Endothelial cell of umbilical vein (primary cell): ENCODE data around the gene IRF2. TPM values are rescaled to one million over a fixed set of nuclear protein-coding genes. Genes with fewer than 3 reads are reported as not detected.

Source experiments
- BruUV-seq: library from RNA; stranded (reverse); fragments of 400-500 nt; replicated peaks from 2 replicates; lab custom pipeline; 2021; lab: Mats Ljungman, UMichigan
- CTCF ChIA-PET: fragments of 300-600, 350-600 bp; sonication (Branson Sonifier 250); formaldehyde crosslinking; loops from one replicate; lab custom pipeline; 2021; ENCODE audit warnings: antibody characterized with exemption, inconsistent platforms; lab: Charles Lee
- POLR2A ChIA-PET: fragments of 300-600, 350-600 bp; sonication (Branson Sonifier 250); formaldehyde crosslinking; loops from one replicate; lab custom pipeline; 2021; ENCODE audit warnings: antibody characterized with exemption, inconsistent platforms; lab: Charles Lee
- DNase-seq: peaks from one replicate; pipeline ENCODE4 v3.0.0-alpha.2; 2011; ENCODE audit warnings: low read depth, low spot score
- FAIRE-seq: peaks from 2 replicates; lab custom pipeline; 2011; peaks lifted over from hg19 to GRCh38; lab: Jason Lieb, UNC
- H2AFZ ChIP-seq: 2 replicates; pipeline ENCODE4 v1.6.0; 2012; ENCODE audit warnings: low read depth, low read length, control low read depth, inconsistent platforms
- H3K27ac ChIP-seq: 2 replicates; pipeline ENCODE4 v1.5.1; 2011; ENCODE audit warnings: low read depth, mild to moderate bottlenecking, control low read depth, low read length, moderate library complexity; ENCODE audit not compliant: insufficient read depth
- H3K27me3 ChIP-seq, 2 experiments: 2 replicates each; pipeline versions ENCODE4 v1.6.0 to v1.6.1; 2011; ENCODE audit warnings: low read length in 2 of 2, mixed read lengths in 1 of 2; ENCODE audit not compliant: control insufficient read depth in 2 of 2, insufficient read depth in 2 of 2
- H3K36me3 ChIP-seq, 2 experiments: 2 replicates in 1 of 2; 3 replicates in 1 of 2; pipeline ENCODE4 v1.5.1; 2011; ENCODE audit warnings: low read length in 2 of 2, mild to moderate bottlenecking in 1 of 2, moderate library complexity in 1 of 2; ENCODE audit not compliant: control insufficient read depth in 2 of 2, insufficient read depth in 2 of 2; ENCODE audit errors: extremely low read depth in 1 of 2
- H3K4me1 ChIP-seq: 3 replicates; pipeline ENCODE4 v1.5.1; 2011; ENCODE audit warnings: mild to moderate bottlenecking, low read length; ENCODE audit not compliant: control insufficient read depth, insufficient read depth; ENCODE audit errors: extremely low read depth
- H3K4me2 ChIP-seq: 2 replicates; pipeline ENCODE4 v1.6.1; 2011; ENCODE audit warnings: low read length, control low read depth, mixed read lengths; ENCODE audit not compliant: insufficient read depth
- H3K4me3 ChIP-seq, 3 experiments: fragments of 200-600 bp in 1 of 3; sonication (generic), shearing (Covaris generic) in 1 of 3; replicated peaks in 1 of 3; 2 replicates each; pipeline ENCODE4 v1.5.1; 2011 to 2016; ENCODE audit warnings: control low read depth in 3 of 3, low read length in 3 of 3, mild to moderate bottlenecking in 2 of 3, inconsistent platforms in 1 of 3, low read depth in 1 of 3, moderate library complexity in 1 of 3; ENCODE audit not compliant: insufficient read depth in 1 of 3
- H3K79me2 ChIP-seq: 2 replicates; pipeline ENCODE4 v1.6.0; 2012; ENCODE audit warnings: low read length, inconsistent platforms; ENCODE audit not compliant: control insufficient read depth, insufficient read depth
- H3K9ac ChIP-seq: replicated peaks from 2 replicates; pipeline ENCODE3; 2011; ENCODE audit warnings: low read length, control low read depth; ENCODE audit not compliant: insufficient read depth; ENCODE audit errors: extremely low read depth
- H3K9me1 ChIP-seq: replicated peaks from 3 replicates; pipeline ENCODE4 v1.6.0; 2011; ENCODE audit warnings: mild to moderate bottlenecking, low read length; ENCODE audit not compliant: control insufficient read depth, insufficient read depth; ENCODE audit errors: extremely low read depth
- H3K9me3 ChIP-seq: replicated peaks from 2 replicates; pipeline ENCODE4 v1.5.1; 2012; ENCODE audit warnings: low read length, inconsistent platforms; ENCODE audit not compliant: control insufficient read depth, insufficient read depth
- H4K20me1 ChIP-seq: replicated peaks from 2 replicates; pipeline ENCODE3; 2011; ENCODE audit warnings: mild to moderate bottlenecking, low read length; ENCODE audit not compliant: control insufficient read depth, insufficient read depth; ENCODE audit errors: extremely low read depth
- EZH2 ChIP-seq: IDR thresholded peaks from 2 replicates; pipeline ENCODE4 v1.6.1; 2012; ENCODE audit warnings: borderline replicate concordance, low read depth, mild to moderate bottlenecking, moderate library complexity, low read length, inconsistent platforms; ENCODE audit not compliant: severe bottlenecking
- FOS ChIP-seq: IDR thresholded peaks from 2 replicates; pipeline ENCODE4 v1.6.1; 2011; ENCODE audit warnings: mild to moderate bottlenecking, low read length, moderate library complexity, borderline replicate concordance; ENCODE audit not compliant: insufficient read depth
- GATA2 ChIP-seq: IDR thresholded peaks from 2 replicates; pipeline ENCODE4 v1.7.0; 2011; ENCODE audit warnings: low read depth, mild to moderate bottlenecking, moderate library complexity, mixed read lengths, low read length; ENCODE audit not compliant: insufficient read length, insufficient read depth
- JUN ChIP-seq: IDR thresholded peaks from 2 replicates; pipeline ENCODE4 v1.6.1; 2011; ENCODE audit warnings: borderline replicate concordance, low read depth; ENCODE audit not compliant: insufficient read length, insufficient read depth
- MAX ChIP-seq: IDR thresholded peaks from 2 replicates; pipeline ENCODE4 v1.6.1; 2011; ENCODE audit not compliant: insufficient read depth, insufficient read length
- MYC ChIP-seq: IDR thresholded peaks from one replicate; pipeline ENCODE4 v1.6.1; 2011; ENCODE audit warnings: mild to moderate bottlenecking, low read depth, low read length
- POLR2A ChIP-seq: IDR thresholded peaks from 2 replicates; pipeline ENCODE4 v1.6.1; 2012; ENCODE audit warnings: low read depth, mild to moderate bottlenecking, control low read depth, low read length
- POLR2AphosphoS5 ChIP-seq: IDR thresholded peaks from 2 replicates; pipeline ENCODE4 v1.6.1; 2012; ENCODE audit warnings: low read depth, mild to moderate bottlenecking, control low read depth, low read length, moderate library complexity; ENCODE audit not compliant: insufficient read depth
- dilution Hi-C: fragments of 300-500 bp; cut with MboI; formaldehyde crosslinking; loops from one replicate; pipeline ENCODE4 v1.15.0; 2019; ENCODE audit warnings: low sequenced_read_pairs; ENCODE audit not compliant: extremely low pct_ligation_motif_present
- intact Hi-C: fragments of 100-400 bp; cut with micrococcal nuclease; formaldehyde crosslinking; loops from one replicate; pipeline ENCODE4 v1.10.0; 2022
- polyA plus RNA-seq, 4 experiments: library from polyadenylated mRNA; depleted of rRNA in 3 of 4; stranded (reverse) in 3 of 4; unstranded in 1 of 4; fragments of >200 nt; gene quantifications; 2 replicates each; pipeline versions ENCODE4 v1.2.1 to v1.2.3, GENCODE V29; 2011 to 2012; ENCODE audit warnings: missing spikeins in 1 of 4
- total RNA-seq: library from RNA; stranded (reverse); gene quantifications from 2 replicates; pipeline ENCODE4 v1.2.3, GENCODE V29; 2021
- TF ChIP-seq, protein P1 (sequence below), 2 donors: IDR thresholded peaks; 1 replicate in 1 of 2; 2 replicates in 1 of 2; pipeline ENCODE4 v1.5.1; 2011; ENCODE audit warnings: low read length in 2 of 2, mild to moderate bottlenecking in 2 of 2, moderate library complexity in 2 of 2, control low read depth in 1 of 2, inconsistent platforms in 1 of 2, low read depth in 1 of 2; ENCODE audit not compliant: insufficient read depth in 1 of 2; ENCODE audit errors: extremely low read depth in 1 of 2

The IRF2 gene
- total and polyA plus RNA-seq, 2 donors (not counting 3 experiments of a cell fraction or from before 2014, with no cell fraction given) = 26.9 to 27.6 TPM

DNA sequence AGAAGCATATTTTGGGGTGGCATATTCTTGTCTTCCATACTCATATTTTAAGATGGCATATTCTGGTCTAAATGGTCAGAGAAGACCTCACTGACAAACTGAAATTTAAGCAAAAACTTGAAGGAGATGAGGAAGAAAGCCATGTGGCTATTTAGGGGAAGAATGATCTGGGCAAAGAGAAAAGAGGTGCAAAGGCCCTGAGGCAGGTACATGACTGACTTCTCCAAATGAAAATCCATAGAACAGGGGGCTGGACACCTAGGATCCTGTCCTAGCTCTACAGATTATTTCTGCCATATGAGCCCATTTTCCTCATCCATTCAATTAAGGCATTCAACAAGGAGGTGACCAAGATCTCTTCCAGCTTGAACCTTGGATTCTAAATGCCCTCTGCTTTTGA is 105.6 kb downstream of the IRF2 start:
- H3K27me3 ChIP-seq = no peaks in the 10 kb centered on the region
- H3K9me1 ChIP-seq = no peaks in the 10 kb centered on the region
- dilution Hi-C loops (no loop called here), intact Hi-C loops (no loop called here)
- H3K4me1 ChIP-seq = peaks cover 14% of the 10 kb centered on the region
- no peak for FAIRE-seq
- no peak overlapping the region for H3K4me3 ChIP-seq
- H3K79me2 ChIP-seq = no peaks in the 10 kb centered on the region
- H3K36me3 ChIP-seq = no peaks in the 10 kb centered on the region
- H3K4me2 ChIP-seq = no peak overlapping the region
- POLR2A ChIA-PET = no interaction called here
- no peak overlapping the region for H2AFZ ChIP-seq
- H3K9ac ChIP-seq = no peak overlapping the region
- no peaks in the 10 kb centered on the region for H4K20me1 ChIP-seq
- TF ChIP-seq, protein P1, sequence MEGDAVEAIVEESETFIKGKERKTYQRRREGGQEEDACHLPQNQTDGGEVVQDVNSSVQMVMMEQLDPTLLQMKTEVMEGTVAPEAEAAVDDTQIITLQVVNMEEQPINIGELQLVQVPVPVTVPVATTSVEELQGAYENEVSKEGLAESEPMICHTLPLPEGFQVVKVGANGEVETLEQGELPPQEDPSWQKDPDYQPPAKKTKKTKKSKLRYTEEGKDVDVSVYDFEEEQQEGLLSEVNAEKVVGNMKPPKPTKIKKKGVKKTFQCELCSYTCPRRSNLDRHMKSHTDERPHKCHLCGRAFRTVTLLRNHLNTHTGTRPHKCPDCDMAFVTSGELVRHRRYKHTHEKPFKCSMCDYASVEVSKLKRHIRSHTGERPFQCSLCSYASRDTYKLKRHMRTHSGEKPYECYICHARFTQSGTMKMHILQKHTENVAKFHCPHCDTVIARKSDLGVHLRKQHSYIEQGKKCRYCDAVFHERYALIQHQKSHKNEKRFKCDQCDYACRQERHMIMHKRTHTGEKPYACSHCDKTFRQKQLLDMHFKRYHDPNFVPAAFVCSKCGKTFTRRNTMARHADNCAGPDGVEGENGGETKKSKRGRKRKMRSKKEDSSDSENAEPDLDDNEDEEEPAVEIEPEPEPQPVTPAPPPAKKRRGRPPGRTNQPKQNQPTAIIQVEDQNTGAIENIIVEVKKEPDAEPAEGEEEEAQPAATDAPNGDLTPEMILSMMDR (IDR thresholded peaks at IDR 0.05; ENCODE audit: extremely low read depth in 1 of 2, insufficient read depth in 1 of 2, low read depth in 1 of 2, low read length in 2 of 2) = no peak
- TF ChIP-seq JUN = no peak
- no peak for TF ChIP-seq MAX
- TF ChIP-seq MYC = no peak
- TF ChIP-seq POLR2A = no peak
- no peaks in the 10 kb centered on the region for H3K9me3 ChIP-seq
- DNase-seq = no peak
- BruUV-seq = no TSS peak
- no peak overlapping the region for H3K27ac ChIP-seq
- CTCF ChIA-PET = no interaction called here

GRCh38 chr4:184368290-184368689 is 106.1 kb downstream of the IRF2 start:
- Histone ChIP-seq H3K9ac (no peak overlapping the region), H3K27me3 (no peaks in the 10 kb centered on the region), H3K9me3 (no peaks in the 10 kb centered on the region), H3K36me3 (no peaks in the 10 kb centered on the region), H3K9me1 (no peaks in the 10 kb centered on the region), H3K79me2 (no peaks in the 10 kb centered on the region), H3K4me2 (no peak overlapping the region), H3K4me3 (no peak overlapping the region), H2AFZ (no peak overlapping the region), H3K4me1 (peaks cover 14% of the 10 kb centered on the region), H3K27ac (no peak overlapping the region), H4K20me1 (no peaks in the 10 kb centered on the region)
- POLR2A ChIA-PET = no interaction called here
- BruUV-seq = no TSS peak
- no peak for DNase-seq
- dilution Hi-C loops (no loop called here), intact Hi-C loops (no loop called here)
- no peak for FAIRE-seq
- CTCF ChIA-PET = no interaction called here
- TF ChIP-seq MAX = no peak
- no peak for TF ChIP-seq JUN
- no peak for TF ChIP-seq MYC
- TF ChIP-seq FOS = no peak
- TF ChIP-seq GATA2 = no peak
- TF ChIP-seq EZH2 = no peak
- TF ChIP-seq, protein P1 (IDR thresholded peaks at IDR 0.05; ENCODE audit: extremely low read depth in 1 of 2, insufficient read depth in 1 of 2, low read depth in 1 of 2, low read length in 2 of 2) = no peak
- TF ChIP-seq POLR2AphosphoS5 = no peak
- no peak for TF ChIP-seq POLR2A
